IMR-90 (cell line): ENCODE results near the gene ZCCHC7. TPM values are rescaled to one million over a fixed set of nuclear protein-coding genes. Genes with fewer than 3 reads are reported as not detected.

Source experiments
- ATAC-seq: fragments of 200-7000 bp; cut with Tn5 transposase; 2 replicates; pipeline ENCODE4 v1.9.1; 2020; ENCODE audit warnings: low read depth, mild to moderate bottlenecking, moderate library complexity
- BruUV-seq: library from RNA; stranded (reverse); fragments of 400-500 nt; replicated peaks from 2 replicates; lab custom pipeline; 2021; lab: Mats Ljungman, UMichigan
- CTCF ChIA-PET: fragments of 300-600 bp; formaldehyde crosslinking; extraction: SDS; loops from one replicate; lab custom pipeline; 2021; ENCODE audit warnings: antibody characterized with exemption; lab: Yijun Ruan, JAX
- POLR2A ChIA-PET: fragments of 300-600 bp; sonication (Branson Sonifier 250); formaldehyde crosslinking; loops from one replicate; lab custom pipeline; 2022; ENCODE audit warnings: antibody characterized with exemption; ENCODE audit not compliant: unreplicated experiment; lab: Charles Lee
- DNase-seq: peaks from one replicate; pipeline ENCODE4 v3.0.0; 2013
- H2AFZ ChIP-seq: replicated peaks from 2 replicates; pipeline ENCODE3; 2013; ENCODE audit warnings: low read length, mild to moderate bottlenecking; ENCODE audit not compliant: poor library complexity
- H2AK5ac ChIP-seq: 2 replicates; pipeline ENCODE4 v1.6.1; 2013; ENCODE audit warnings: low read depth, low read length, inconsistent platforms
- H2AK9ac ChIP-seq: replicated peaks from 2 replicates; pipeline ENCODE3; 2013; ENCODE audit warnings: mild to moderate bottlenecking, low read depth, low read length, moderate library complexity; ENCODE audit not compliant: poor library complexity
- H2BK120ac ChIP-seq: 2 replicates; pipeline ENCODE4 v1.6.1; 2013; ENCODE audit warnings: low read depth, low read length, inconsistent platforms
- H2BK15ac ChIP-seq: 3 replicates; pipeline ENCODE4 v1.6.1; 2013; ENCODE audit warnings: low read depth, low read length, inconsistent platforms
- H2BK20ac ChIP-seq: 2 replicates; pipeline ENCODE4 v1.6.1; 2013; ENCODE audit warnings: low read depth, mild to moderate bottlenecking, inconsistent platforms, low read length, moderate library complexity
- H2BK5ac ChIP-seq: 2 replicates; pipeline ENCODE4 v1.6.1; 2013; ENCODE audit warnings: mild to moderate bottlenecking, low read depth, low read length, inconsistent platforms; ENCODE audit not compliant: poor library complexity, severe bottlenecking
- H3K14ac ChIP-seq: replicated peaks from 2 replicates; pipeline ENCODE4 v1.6.1; 2013; ENCODE audit warnings: low read depth, low read length, inconsistent platforms
- H3K18ac ChIP-seq: 2 replicates; pipeline ENCODE4 v1.6.1; 2013; ENCODE audit warnings: low read depth, low read length, control low read depth
- H3K23ac ChIP-seq: 2 replicates; pipeline ENCODE4 v1.6.1; 2013; ENCODE audit warnings: low read depth, low read length, inconsistent platforms
- H3K27ac ChIP-seq: 2 replicates; pipeline ENCODE4 v1.5.1; 2013; ENCODE audit warnings: mild to moderate bottlenecking, control low read depth, low read length; ENCODE audit not compliant: insufficient read depth
- H3K27me3 ChIP-seq: 2 replicates; pipeline ENCODE4 v1.6.1; 2013; ENCODE audit warnings: low read length; ENCODE audit not compliant: control insufficient read depth, insufficient read depth
- H3K36me3 ChIP-seq: 2 replicates; pipeline ENCODE4 v1.6.1; 2013; ENCODE audit warnings: low read length, mixed read lengths; ENCODE audit not compliant: control insufficient read depth, insufficient read depth
- H3K4ac ChIP-seq: 2 replicates; pipeline ENCODE4 v1.6.1; 2013; ENCODE audit warnings: low read depth, low read length, inconsistent platforms
- H3K4me1 ChIP-seq: 2 replicates; pipeline ENCODE4 v1.6.1; 2013; ENCODE audit warnings: low read length, mixed read lengths; ENCODE audit not compliant: control insufficient read depth, insufficient read depth
- H3K4me2 ChIP-seq: 2 replicates; pipeline ENCODE4 v1.6.1; 2013; ENCODE audit warnings: low read depth, mild to moderate bottlenecking, control low read depth, low read length, moderate library complexity
- H3K4me3 ChIP-seq: 2 replicates; pipeline ENCODE4 v1.5.1; 2013; ENCODE audit warnings: low read depth, mild to moderate bottlenecking, control low read depth, low read length, moderate library complexity; ENCODE audit not compliant: insufficient read depth
- H3K56ac ChIP-seq: 2 replicates; pipeline ENCODE4 v1.6.1; 2013; ENCODE audit warnings: low read length, inconsistent platforms; ENCODE audit not compliant: insufficient read depth; ENCODE audit errors: extremely low read depth
- H3K79me1 ChIP-seq, 2 experiments: 2 replicates each; pipeline ENCODE4 v1.6.1; 2013; ENCODE audit warnings: low read length in 2 of 2, inconsistent platforms in 1 of 2, low read depth in 1 of 2
- H3K9ac ChIP-seq: 2 replicates; pipeline ENCODE4 v1.6.1; 2013; ENCODE audit warnings: low read depth, low read length, control low read depth
- H3K9me1 ChIP-seq: 2 replicates; pipeline ENCODE4 v1.6.1; 2013; ENCODE audit warnings: low read length, inconsistent platforms; ENCODE audit not compliant: insufficient read depth
- H3K9me3 ChIP-seq: 2 replicates; pipeline ENCODE4 v1.6.1; 2013; ENCODE audit warnings: low read length; ENCODE audit not compliant: control insufficient read depth, insufficient read depth
- H4K20me1 ChIP-seq: 2 replicates; pipeline ENCODE4 v1.6.1; 2013; ENCODE audit warnings: low read length, inconsistent platforms; ENCODE audit not compliant: insufficient read depth
- H4K5ac ChIP-seq: 2 replicates; pipeline ENCODE4 v1.6.1; 2013; ENCODE audit warnings: mild to moderate bottlenecking, low read depth, low read length, control low read depth
- H4K8ac ChIP-seq, 2 experiments: 2 replicates each; pipeline ENCODE4 v1.6.1; 2013; ENCODE audit warnings: low read depth in 2 of 2, low read length in 2 of 2, control low read depth in 1 of 2, inconsistent platforms in 1 of 2
- H4K91ac ChIP-seq: 2 replicates; pipeline ENCODE4 v1.6.1; 2013; ENCODE audit warnings: low read depth, low read length, inconsistent platforms; ENCODE audit not compliant: insufficient read depth
- CEBPB ChIP-seq: IDR thresholded peaks from 2 replicates; pipeline ENCODE4 v1.6.1; 2012; ENCODE audit warnings: low read depth, low read length, improper control_type of control experiment
- CHD1 ChIP-seq: IDR thresholded peaks from 2 replicates; pipeline ENCODE4 v1.6.1; 2012; ENCODE audit warnings: low read depth, low read length, improper control_type of control experiment
- ELK1 ChIP-seq: fragments of 150-350 bp; IDR thresholded peaks from 2 replicates; pipeline ENCODE4 v1.6.1; 2016; ENCODE audit warnings: low read depth, mild to moderate bottlenecking, low read length, moderate library complexity, borderline replicate concordance
- MAFK ChIP-seq: IDR thresholded peaks from 2 replicates; pipeline ENCODE4 v1.6.1; 2012; ENCODE audit warnings: low read depth, low read length, improper control_type of control experiment
- MXI1 ChIP-seq: IDR thresholded peaks from 2 replicates; pipeline ENCODE4 v1.6.1; 2012; ENCODE audit warnings: low read depth, mild to moderate bottlenecking, low read length, moderate library complexity, borderline replicate concordance
- NFE2L2 ChIP-seq: fragments of 150-350 bp; IDR thresholded peaks from 2 replicates; pipeline ENCODE4 v1.6.1; 2016; ENCODE audit warnings: low read depth, mild to moderate bottlenecking, low read length
- POLR2A ChIP-seq: IDR thresholded peaks from 2 replicates; pipeline ENCODE4 v1.6.1; 2012; ENCODE audit warnings: mild to moderate bottlenecking, low read depth, low read length
- RAD21 ChIP-seq: IDR thresholded peaks from 2 replicates; pipeline ENCODE4 v1.6.1; 2012; ENCODE audit warnings: low read length, improper control_type of control experiment
- RCOR1 ChIP-seq: IDR thresholded peaks from 2 replicates; pipeline ENCODE4 v1.6.1; 2012; ENCODE audit warnings: mild to moderate bottlenecking, low read length, improper control_type of control experiment; ENCODE audit not compliant: insufficient replicate concordance
- WGBS, 2 experiments: methylation state at CpG; one replicate each; pipeline versions ENCODE4 v1.1.5 to v1.1.7; 2013; ENCODE audit warnings: missing lambda C conversion rate in 2 of 2; ENCODE audit not compliant: insufficient read length in 1 of 2; ENCODE audit errors: extremely low coverage in 2 of 2; 5-methylcytosine and 5-hydroxymethylcytosine counted together
- dilution Hi-C: fragments of 300-500 bp; cut with HindIII; formaldehyde crosslinking; loops from one replicate; pipeline ENCODE4 v1.14.3; 2018; ENCODE audit warnings: low sequenced_read_pairs; ENCODE audit not compliant: unreplicated experiment
- in situ Hi-C: fragments of 300-500 bp; cut with MboI; formaldehyde crosslinking; loops from 3 replicates; pipeline ENCODE4 v1.14.3; 2019; ENCODE audit warnings: low sequenced_read_pairs, inconsistent platforms, mixed read lengths
- intact Hi-C: fragments of 100-400 bp; cut with micrococcal nuclease; formaldehyde crosslinking; loops from 2 replicates; pipeline ENCODE4 v1.10.0; 2022
- polyA plus RNA-seq, 3 experiments: library from polyadenylated mRNA; depleted of rRNA; stranded (reverse); fragments of >200 nt; gene quantifications; 2 replicates each; pipeline ENCODE4 v1.2.3, GENCODE V29; 2012; ENCODE audit warnings: low replicate concordance in 1 of 3
- total RNA-seq: library from RNA; depleted of rRNA; stranded (reverse); fragments of >200 nt; gene quantifications from 2 replicates; pipeline ENCODE4 v1.2.3, GENCODE V29; 2012
- TF ChIP-seq, protein P1 (sequence below): conservative IDR thresholded peaks from 2 replicates; pipeline ENCODE4 v1.5.1; 2012; ENCODE audit warnings: mild to moderate bottlenecking, low read depth, low read length, improper control_type of control experiment

ZCCHC7 gene
- total and polyA plus RNA-seq, 2 of the 4 experiments (the other 2 are of a cell fraction): 13.6 to 28.7 TPM

GRCh38 chr9:37295178-37295577 lies 174.8 kb downstream of the ZCCHC7 start:
- Histone ChIP-seq H2BK15ac (no peak overlapping the region), H4K8ac (no peak overlapping the region), H3K4me2 (no peak overlapping the region), H4K5ac (no peak overlapping the region), H3K9me1 (no peaks in the 10 kb centered on the region), H3K4me3 (no peak overlapping the region), H3K79me1 (peaks cover 3 to 10% of the 10 kb centered on the region in 2 experiments; a peak in 2 of 4 replicates), H3K9ac (no peak overlapping the region), H2AFZ (no peak overlapping the region), H3K23ac (no peak overlapping the region), H2AK9ac (no peak overlapping the region), H4K91ac (no peak overlapping the region), H3K14ac (no peak overlapping the region), H2BK120ac (no peak overlapping the region), H2BK20ac (peak overlapping the region; percentile 52; the same call in 1 of the 2 replicates), H3K27ac (no peak overlapping the region), H2BK5ac (no peak overlapping the region), H3K4ac (no peak overlapping the region), H3K9me3 (no peaks in the 10 kb centered on the region), H3K56ac (no peak overlapping the region), H3K4me1 (peaks cover 3% of the 10 kb centered on the region), H3K18ac (no peak overlapping the region), H3K36me3 (no peaks in the 10 kb centered on the region), H2AK5ac (no peak overlapping the region), H3K27me3 (no peaks in the 10 kb centered on the region), H4K20me1 (no peaks in the 10 kb centered on the region)
- intact Hi-C loops: loop anchor here (10.0 kb wide), 1 partner anchor 60 kb away; no protein-coding TSS in a partner anchor
- no TSS peak for BruUV-seq
- DNase-seq (no peak), ATAC-seq (no peak)
- ChIA-PET POLR2A (no interaction called here), CTCF (no interaction called here)
- no CpG with 5 or more reads among the region's 1 CpG for WGBS, 2 experiments
- in situ Hi-C loops: no loop called here
- dilution Hi-C loops: no loop called here
- TF ChIP-seq NFE2L2: no peak
- TF ChIP-seq CEBPB: no peak
- TF ChIP-seq ELK1: no peak
- no peak for TF ChIP-seq CHD1
- no peak for TF ChIP-seq MXI1
- no peak for TF ChIP-seq MAFK
- no peak for TF ChIP-seq RAD21
- TF ChIP-seq RCOR1: no peak
- TF ChIP-seq, protein P1, sequence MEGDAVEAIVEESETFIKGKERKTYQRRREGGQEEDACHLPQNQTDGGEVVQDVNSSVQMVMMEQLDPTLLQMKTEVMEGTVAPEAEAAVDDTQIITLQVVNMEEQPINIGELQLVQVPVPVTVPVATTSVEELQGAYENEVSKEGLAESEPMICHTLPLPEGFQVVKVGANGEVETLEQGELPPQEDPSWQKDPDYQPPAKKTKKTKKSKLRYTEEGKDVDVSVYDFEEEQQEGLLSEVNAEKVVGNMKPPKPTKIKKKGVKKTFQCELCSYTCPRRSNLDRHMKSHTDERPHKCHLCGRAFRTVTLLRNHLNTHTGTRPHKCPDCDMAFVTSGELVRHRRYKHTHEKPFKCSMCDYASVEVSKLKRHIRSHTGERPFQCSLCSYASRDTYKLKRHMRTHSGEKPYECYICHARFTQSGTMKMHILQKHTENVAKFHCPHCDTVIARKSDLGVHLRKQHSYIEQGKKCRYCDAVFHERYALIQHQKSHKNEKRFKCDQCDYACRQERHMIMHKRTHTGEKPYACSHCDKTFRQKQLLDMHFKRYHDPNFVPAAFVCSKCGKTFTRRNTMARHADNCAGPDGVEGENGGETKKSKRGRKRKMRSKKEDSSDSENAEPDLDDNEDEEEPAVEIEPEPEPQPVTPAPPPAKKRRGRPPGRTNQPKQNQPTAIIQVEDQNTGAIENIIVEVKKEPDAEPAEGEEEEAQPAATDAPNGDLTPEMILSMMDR: no peak
- no peak for TF ChIP-seq POLR2A
